HepG2 (cell line): ENCODE results near the gene TBL3. TPM values are rescaled to one million over a fixed set of nuclear protein-coding genes. Genes with fewer than 3 reads are reported as not detected.

Source experiments
- ELF4 ChIP-seq: sonication (generic); formaldehyde crosslinking; IDR thresholded peaks from 2 replicates; pipeline ENCODE4 v1.5.0; 2020; ENCODE audit warnings: missing genetic modification reagents, mild to moderate bottlenecking, moderate library complexity, borderline replicate concordance
- ETV6 ChIP-seq: sonication (generic); formaldehyde crosslinking; conservative IDR thresholded peaks from 2 replicates; pipeline ENCODE4 v1.4.0; 2020; ENCODE audit warnings: missing genetic modification reagents
- FOSL1 ChIP-seq: sonication (generic); formaldehyde crosslinking; IDR thresholded peaks from 2 replicates; pipeline ENCODE4 v1.9.0; 2021; ENCODE audit warnings: missing genetic modification reagents, borderline replicate concordance
- GZF1 ChIP-seq: sonication (generic); formaldehyde crosslinking; IDR thresholded peaks from 2 replicates; pipeline ENCODE4 v1.5.1; 2020; ENCODE audit warnings: mild to moderate bottlenecking, missing genetic modification reagents
- HOXA3 ChIP-seq: sonication (generic); formaldehyde crosslinking; IDR thresholded peaks from 2 replicates; pipeline ENCODE4 v1.5.0; 2020; ENCODE audit warnings: missing genetic modification reagents
- IRX3 ChIP-seq: sonication (generic); formaldehyde crosslinking; IDR thresholded peaks from 2 replicates; pipeline ENCODE4 v1.8.1; 2023; ENCODE audit warnings: mild to moderate bottlenecking, low read depth, missing genetic modification reagents, borderline replicate concordance
- KLF13 ChIP-seq: sonication (generic); formaldehyde crosslinking; IDR thresholded peaks from 2 replicates; pipeline ENCODE4 v1.4.0; 2020; ENCODE audit warnings: mild to moderate bottlenecking, missing genetic modification reagents
- NCOA5 ChIP-seq: sonication (generic); formaldehyde crosslinking; IDR thresholded peaks from 2 replicates; pipeline ENCODE4 v1.4.0; 2020; ENCODE audit warnings: missing genetic modification reagents
- NFE2L2 ChIP-seq: fragments of 150-350 bp; IDR thresholded peaks from 2 replicates; pipeline ENCODE4 v1.6.1; 2014; ENCODE audit warnings: low read length
- NFYC ChIP-seq: IDR thresholded peaks from 2 replicates; pipeline ENCODE4 v1.6.1; 2016; ENCODE audit warnings: missing genetic modification reagents, missing compliant biosample characterization
- ZFP41 ChIP-seq: sonication (generic); formaldehyde crosslinking; IDR thresholded peaks from 2 replicates; pipeline ENCODE4 v1.4.0; 2020; ENCODE audit warnings: mild to moderate bottlenecking, missing genetic modification reagents, borderline replicate concordance
- ZFP82 ChIP-seq: sonication (generic); formaldehyde crosslinking; IDR thresholded peaks from 2 replicates; pipeline ENCODE4 v1.5.1; 2020; ENCODE audit warnings: mild to moderate bottlenecking, missing genetic modification reagents, borderline replicate concordance
- ZKSCAN8 ChIP-seq: IDR thresholded peaks from 2 replicates; pipeline ENCODE4 v1.6.1; 2016; ENCODE audit warnings: borderline replicate concordance, missing genetic modification reagents, missing compliant biosample characterization
- ZNF180 ChIP-seq: sonication (generic); formaldehyde crosslinking; IDR thresholded peaks from 2 replicates; pipeline ENCODE4 v1.4.0; 2020; ENCODE audit warnings: low read depth, missing genetic modification reagents, borderline replicate concordance
- ZNF563 ChIP-seq: sonication (generic); formaldehyde crosslinking; IDR thresholded peaks from 2 replicates; pipeline ENCODE4 v1.8.0; 2022; ENCODE audit warnings: mild to moderate bottlenecking, moderate library complexity, missing genetic modification reagents
- ZNF616 ChIP-seq: sonication (generic); formaldehyde crosslinking; IDR thresholded peaks from 2 replicates; pipeline ENCODE4 v1.5.0; 2020; ENCODE audit warnings: low read depth, mild to moderate bottlenecking, missing genetic modification reagents
- polyA plus RNA-seq, 8 experiments: library from polyadenylated mRNA; depleted of rRNA in 3 of 8; stranded (reverse) in 7 of 8; unstranded in 1 of 8; fragments of >200 nt; fragmentation: Illumina TruSeq in 4 of 8; extraction: Trizol in 4 of 8; gene quantifications; 2 replicates each; pipeline versions ENCODE4 v1.2.1 to v1.2.3, GENCODE V29; 2011 to 2016; ENCODE audit warnings: low read depth in 4 of 8, missing spikeins in 1 of 8, mixed read lengths in 1 of 8; ENCODE audit not compliant: insufficient read depth in 1 of 8
- total RNA-seq, 5 experiments: library from RNA; depleted of rRNA; stranded (reverse); fragments of >200 nt; fragmentation: Illumina TruSeq; extraction: Trizol; gene quantifications; 2 replicates each; pipeline ENCODE4 v1.2.3, GENCODE V29; 2016; ENCODE audit warnings: low read depth in 1 of 5
- TF ChIP-seq, protein P1 (sequence below): sonication (generic); formaldehyde crosslinking; IDR thresholded peaks from 2 replicates; pipeline ENCODE4 v1.4.0; 2020; ENCODE audit warnings: mild to moderate bottlenecking, missing genetic modification reagents
- TF ChIP-seq, protein P2 (sequence below): sonication (generic); formaldehyde crosslinking; IDR thresholded peaks from 2 replicates; pipeline ENCODE4 v1.4.0; 2020; ENCODE audit warnings: mild to moderate bottlenecking, missing genetic modification reagents
- TF ChIP-seq, protein P3 (sequence below): sonication (generic); formaldehyde crosslinking; IDR thresholded peaks from 2 replicates; pipeline ENCODE4 v1.4.0; 2020; ENCODE audit warnings: missing genetic modification reagents
- TF ChIP-seq, protein P4 (sequence below): sonication (generic); formaldehyde crosslinking; IDR thresholded peaks from 2 replicates; pipeline ENCODE4 v1.4.0; 2020; ENCODE audit warnings: missing genetic modification reagents
- TF ChIP-seq, protein P5 (sequence below): IDR thresholded peaks from 2 replicates; pipeline ENCODE4 v1.6.1; 2016; ENCODE audit warnings: mild to moderate bottlenecking

The TBL3 gene
- total and polyA plus RNA-seq, 2 of the 13 experiments (the other 11 are each of a cell fraction or from before 2014, with no cell fraction given): 16.8 to 38.0 TPM

DNA sequence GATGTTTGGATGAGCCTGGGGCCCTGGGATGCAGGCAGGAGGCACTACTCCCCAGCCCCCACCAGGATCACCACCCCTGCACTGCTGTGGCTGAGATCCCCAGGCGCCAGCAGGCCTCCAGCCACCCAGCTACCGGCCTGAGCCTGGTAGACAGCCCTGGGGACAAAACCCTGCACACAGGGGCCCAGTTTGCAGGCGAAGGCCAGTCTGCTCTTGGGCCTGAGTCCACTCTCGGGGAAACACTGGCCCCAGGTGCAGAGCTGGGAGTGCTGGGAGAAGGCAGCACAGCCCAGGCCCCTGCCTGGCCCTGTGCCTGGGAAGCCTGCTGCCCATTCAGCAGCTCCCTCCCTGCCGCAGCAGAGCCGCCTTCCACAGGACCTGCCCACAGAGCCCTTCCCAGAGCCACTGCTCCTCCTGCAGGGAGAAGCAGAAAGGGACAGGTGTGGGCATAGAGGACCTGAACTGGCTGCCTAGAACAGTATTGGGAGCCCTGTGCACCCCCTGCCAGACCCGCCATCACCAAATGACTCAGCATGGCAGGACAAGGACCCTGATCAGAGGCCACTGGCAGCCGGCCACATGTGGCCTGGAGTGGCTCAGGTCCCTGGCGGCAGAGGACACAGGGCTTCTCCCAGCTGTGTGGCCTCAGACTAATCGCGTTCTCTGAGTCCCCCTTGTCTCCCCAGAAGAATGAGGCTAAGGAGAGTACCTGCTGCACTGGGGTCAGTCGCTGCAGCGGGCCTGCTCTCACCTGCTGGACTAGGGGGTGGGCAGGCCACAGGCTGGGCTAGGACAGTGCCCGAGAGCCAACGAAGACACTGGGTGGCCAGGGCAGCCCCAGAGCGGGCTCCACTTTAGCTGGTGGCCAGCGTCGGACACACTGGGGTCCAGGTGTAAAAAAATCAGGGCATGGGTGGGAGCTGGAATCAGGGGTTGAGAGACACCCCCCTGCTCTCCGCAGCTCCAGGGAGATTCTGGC lies 39.5 kb upstream of the TBL3 start (continued):
- TF ChIP-seq, protein P1, sequence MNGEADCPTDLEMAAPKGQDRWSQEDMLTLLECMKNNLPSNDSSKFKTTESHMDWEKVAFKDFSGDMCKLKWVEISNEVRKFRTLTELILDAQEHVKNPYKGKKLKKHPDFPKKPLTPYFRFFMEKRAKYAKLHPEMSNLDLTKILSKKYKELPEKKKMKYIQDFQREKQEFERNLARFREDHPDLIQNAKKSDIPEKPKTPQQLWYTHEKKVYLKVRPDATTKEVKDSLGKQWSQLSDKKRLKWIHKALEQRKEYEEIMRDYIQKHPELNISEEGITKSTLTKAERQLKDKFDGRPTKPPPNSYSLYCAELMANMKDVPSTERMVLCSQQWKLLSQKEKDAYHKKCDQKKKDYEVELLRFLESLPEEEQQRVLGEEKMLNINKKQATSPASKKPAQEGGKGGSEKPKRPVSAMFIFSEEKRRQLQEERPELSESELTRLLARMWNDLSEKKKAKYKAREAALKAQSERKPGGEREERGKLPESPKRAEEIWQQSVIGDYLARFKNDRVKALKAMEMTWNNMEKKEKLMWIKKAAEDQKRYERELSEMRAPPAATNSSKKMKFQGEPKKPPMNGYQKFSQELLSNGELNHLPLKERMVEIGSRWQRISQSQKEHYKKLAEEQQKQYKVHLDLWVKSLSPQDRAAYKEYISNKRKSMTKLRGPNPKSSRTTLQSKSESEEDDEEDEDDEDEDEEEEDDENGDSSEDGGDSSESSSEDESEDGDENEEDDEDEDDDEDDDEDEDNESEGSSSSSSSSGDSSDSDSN (CRISPR knock-in tag): peak; percentile 75
- TF ChIP-seq, protein P2, sequence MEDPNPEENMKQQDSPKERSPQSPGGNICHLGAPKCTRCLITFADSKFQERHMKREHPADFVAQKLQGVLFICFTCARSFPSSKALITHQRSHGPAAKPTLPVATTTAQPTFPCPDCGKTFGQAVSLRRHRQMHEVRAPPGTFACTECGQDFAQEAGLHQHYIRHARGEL (CRISPR knock-in tag): no peak
- TF ChIP-seq GZF1 (CRISPR knock-in tag) (no peak), ELF4 (no peak), KLF13 (no peak; the same call in 1 of the 2 replicates), IRX3 (CRISPR knock-in tag) (no peak), ETV6 (no peak), ZNF616 (CRISPR knock-in tag) (no peak), NFYC (CRISPR knock-in tag) (no peak), ZFP82 (CRISPR knock-in tag) (no peak), FOSL1 (CRISPR knock-in tag) (no peak), ZKSCAN8 (CRISPR knock-in tag) (no peak), HOXA3 (CRISPR knock-in tag) (peak; percentile 33; the same call in 1 of the 2 replicates), NCOA5 (CRISPR knock-in tag) (no peak), NFE2L2 (0 out of 2 replicates have a peak, but pooled peaks have one; percentile 11), ZFP41 (CRISPR knock-in tag) (no peak), ZNF563 (CRISPR knock-in tag) (no peak), ZNF180 (no peak)
- TF ChIP-seq, protein P3, sequence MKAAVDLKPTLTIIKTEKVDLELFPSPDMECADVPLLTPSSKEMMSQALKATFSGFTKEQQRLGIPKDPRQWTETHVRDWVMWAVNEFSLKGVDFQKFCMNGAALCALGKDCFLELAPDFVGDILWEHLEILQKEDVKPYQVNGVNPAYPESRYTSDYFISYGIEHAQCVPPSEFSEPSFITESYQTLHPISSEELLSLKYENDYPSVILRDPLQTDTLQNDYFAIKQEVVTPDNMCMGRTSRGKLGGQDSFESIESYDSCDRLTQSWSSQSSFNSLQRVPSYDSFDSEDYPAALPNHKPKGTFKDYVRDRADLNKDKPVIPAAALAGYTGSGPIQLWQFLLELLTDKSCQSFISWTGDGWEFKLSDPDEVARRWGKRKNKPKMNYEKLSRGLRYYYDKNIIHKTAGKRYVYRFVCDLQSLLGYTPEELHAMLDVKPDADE (CRISPR knock-in tag): no peak
- TF ChIP-seq, protein P4, sequence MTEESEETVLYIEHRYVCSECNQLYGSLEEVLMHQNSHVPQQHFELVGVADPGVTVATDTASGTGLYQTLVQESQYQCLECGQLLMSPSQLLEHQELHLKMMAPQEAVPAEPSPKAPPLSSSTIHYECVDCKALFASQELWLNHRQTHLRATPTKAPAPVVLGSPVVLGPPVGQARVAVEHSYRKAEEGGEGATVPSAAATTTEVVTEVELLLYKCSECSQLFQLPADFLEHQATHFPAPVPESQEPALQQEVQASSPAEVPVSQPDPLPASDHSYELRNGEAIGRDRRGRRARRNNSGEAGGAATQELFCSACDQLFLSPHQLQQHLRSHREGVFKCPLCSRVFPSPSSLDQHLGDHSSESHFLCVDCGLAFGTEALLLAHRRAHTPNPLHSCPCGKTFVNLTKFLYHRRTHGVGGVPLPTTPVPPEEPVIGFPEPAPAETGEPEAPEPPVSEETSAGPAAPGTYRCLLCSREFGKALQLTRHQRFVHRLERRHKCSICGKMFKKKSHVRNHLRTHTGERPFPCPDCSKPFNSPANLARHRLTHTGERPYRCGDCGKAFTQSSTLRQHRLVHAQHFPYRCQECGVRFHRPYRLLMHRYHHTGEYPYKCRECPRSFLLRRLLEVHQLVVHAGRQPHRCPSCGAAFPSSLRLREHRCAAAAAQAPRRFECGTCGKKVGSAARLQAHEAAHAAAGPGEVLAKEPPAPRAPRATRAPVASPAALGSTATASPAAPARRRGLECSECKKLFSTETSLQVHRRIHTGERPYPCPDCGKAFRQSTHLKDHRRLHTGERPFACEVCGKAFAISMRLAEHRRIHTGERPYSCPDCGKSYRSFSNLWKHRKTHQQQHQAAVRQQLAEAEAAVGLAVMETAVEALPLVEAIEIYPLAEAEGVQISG: 0 out of 2 replicates have a peak, but pooled peaks have one; percentile 36
- TF ChIP-seq, protein P5, sequence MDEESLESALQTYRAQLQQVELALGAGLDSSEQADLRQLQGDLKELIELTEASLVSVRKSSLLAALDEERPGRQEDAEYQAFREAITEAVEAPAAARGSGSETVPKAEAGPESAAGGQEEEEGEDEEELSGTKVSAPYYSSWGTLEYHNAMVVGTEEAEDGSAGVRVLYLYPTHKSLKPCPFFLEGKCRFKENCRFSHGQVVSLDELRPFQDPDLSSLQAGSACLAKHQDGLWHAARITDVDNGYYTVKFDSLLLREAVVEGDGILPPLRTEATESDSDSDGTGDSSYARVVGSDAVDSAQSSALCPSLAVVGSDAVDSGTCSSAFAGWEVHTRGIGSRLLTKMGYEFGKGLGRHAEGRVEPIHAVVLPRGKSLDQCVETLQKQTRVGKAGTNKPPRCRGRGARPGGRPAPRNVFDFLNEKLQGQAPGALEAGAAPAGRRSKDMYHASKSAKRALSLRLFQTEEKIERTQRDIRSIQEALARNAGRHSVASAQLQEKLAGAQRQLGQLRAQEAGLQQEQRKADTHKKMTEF (CRISPR knock-in tag): no peak
